Measurements from ENCODE around the gene MRPS26.
"Not testable (repeated sequence)": the region's sequence is repeated elsewhere in the genome, so short reads cannot be mapped to it uniquely, and the experiment has no call there.

Gene MRPS26

GRCh38 chr20:3043322-3043721 lies 2.5 kb upstream of the MRPS26 start, which contains the start of gene GNRH2:
TSS of gene GNRH2 (plus strand) at chr20:3043622. CDS start at chr20:3044415, 793 bp downstream.
- no peak for DNase-seq

DNA sequence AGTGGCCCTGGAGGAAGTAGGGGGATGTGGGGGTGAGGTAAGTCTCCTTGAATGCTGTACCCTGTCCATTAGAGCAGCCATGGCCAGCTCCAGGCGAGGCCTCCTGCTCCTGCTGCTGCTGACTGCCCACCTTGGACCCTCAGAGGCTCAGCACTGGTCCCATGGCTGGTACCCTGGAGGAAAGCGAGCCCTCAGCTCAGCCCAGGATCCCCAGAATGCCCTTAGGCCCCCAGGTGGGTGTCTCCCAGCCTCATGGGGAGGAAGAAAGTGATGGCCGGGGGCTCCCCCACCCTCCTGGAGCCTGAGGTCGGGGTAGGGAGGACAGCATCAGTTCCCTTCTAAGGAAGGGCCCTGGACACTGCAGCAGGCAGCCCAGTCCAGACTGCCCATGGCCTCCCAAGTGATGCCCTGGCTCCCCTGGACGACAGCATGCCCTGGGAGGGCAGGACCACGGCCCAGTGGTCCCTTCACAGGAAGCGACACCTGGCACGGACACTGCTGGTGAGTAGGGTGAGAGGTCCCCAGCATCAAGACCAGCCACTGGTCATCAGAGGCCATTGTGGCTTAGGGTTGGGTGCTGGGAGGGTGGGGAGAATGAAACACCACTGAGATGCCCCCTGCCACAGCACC lies 1.4 kb upstream of the MRPS26 start:
- no peak for DNase-seq

DNA sequence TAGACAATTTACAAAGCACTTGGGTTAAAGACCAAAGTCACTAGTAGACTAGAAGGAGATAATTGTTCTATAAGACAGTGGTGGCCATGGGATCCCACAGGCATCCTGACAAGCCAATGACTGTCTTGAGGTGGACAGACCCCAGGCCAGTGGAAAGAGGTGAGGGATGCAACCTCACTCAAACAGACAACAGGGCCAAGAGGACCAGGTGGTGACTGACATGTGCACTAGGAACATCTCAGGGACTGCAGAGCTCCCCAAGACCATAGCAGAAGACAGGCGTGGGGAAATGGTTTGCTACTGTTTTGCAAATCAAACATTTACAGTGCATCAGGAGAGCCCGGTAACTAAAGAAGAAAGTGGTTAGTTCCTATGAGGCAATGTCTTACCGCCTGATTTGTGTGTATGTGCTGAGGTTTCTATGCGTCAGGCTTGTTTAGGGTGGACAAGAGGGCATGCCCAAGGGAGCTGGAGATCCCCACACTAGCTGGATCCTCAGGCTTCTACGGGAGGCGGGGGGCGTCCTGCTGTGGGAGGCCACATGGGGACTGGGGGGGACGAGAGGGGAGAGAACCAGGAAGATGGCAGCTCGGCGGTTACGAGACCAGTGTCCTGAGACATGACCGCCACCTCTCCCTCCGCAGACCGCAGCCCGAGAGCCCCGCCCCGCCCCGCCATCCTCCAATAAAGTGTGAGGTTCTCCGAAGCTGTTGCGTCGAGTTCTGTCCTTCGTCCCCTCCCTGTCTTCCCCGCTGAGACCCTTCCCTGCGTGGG lies 623 bp upstream of the MRPS26 start:
- no peak for DNase-seq

DNA sequence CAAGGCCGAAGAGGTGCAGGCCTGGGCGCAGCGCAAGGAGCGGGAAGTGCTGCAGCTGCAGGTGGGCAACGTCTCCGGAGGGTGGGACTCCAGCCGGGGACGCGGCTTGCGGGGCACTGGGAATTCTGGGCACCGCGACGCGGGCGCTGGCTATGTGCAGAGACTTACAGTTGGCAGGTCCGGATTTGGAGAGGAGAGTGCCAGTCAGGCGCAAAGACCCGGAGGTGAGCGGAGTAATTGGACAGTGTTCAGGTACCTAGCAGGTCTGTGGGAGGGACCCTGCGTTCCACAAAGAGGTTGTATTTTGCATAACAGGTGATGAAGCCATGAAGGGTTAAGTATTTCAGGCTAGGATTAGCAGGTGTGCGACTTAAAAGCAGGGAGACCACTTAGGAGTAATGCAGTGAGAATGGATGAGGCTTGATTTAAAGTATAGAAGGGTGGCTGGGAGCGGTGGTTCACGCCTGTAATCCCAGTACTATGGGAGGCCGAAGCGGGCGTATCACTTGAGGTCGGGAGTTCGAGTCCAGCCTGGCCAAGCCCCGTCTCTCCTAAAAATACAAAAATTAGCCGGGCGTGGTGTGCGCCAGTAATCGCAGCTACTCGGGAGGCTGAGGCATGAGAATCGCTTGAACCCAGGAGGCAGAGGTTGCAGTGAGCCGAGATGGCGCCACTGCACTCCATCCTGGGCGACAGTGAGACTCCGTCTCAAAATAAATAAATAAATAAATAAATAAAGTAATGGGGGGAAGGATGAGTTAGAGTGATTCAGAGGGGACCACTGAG lies 1.0 kb downstream of the MRPS26 start:
- DNase-seq = no peak

DNA sequence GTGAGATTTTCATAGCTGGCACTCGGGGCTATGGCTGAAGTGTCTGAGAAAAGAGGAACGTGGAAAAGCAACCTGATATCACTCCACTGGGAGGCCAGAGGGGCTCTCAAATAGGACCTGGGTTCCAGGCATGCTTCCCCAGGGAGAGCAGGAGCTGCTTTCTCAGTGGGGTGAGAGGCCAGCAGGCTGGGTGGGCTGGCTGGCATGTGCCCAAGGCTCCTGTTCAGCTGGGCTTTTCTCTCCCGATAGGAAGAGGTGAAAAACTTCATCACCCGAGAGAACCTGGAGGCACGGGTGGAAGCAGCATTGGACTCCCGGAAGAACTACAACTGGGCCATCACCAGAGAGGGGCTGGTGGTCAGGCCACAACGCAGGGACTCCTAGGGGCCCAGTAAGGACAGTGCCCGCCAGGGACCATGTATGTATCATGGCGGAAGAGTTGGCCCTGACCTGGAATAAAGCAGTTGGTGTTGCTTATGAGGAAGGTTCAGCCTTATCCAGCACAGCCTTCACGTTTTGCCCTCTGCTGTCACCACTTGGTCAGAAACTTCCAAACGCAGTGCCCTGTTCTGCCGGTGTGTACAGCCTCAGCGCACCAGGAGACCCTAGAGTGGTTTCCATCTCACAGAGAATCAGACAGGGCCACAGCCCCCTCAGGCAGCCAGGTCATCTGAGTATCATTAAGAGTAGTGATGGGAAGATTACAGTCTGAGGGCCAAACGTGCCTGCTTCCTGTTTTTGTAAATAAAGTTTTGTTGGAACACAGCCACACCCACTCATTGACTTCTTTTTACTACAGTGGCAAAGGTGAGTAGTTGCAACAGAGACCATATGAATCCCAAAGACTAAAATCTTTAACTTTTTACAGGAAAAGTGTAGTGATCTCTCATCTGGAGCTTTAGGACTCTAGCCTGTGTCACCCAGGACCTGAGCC lies 1.9 kb downstream of the MRPS26 start:
- DNase-seq = no peak

DNA sequence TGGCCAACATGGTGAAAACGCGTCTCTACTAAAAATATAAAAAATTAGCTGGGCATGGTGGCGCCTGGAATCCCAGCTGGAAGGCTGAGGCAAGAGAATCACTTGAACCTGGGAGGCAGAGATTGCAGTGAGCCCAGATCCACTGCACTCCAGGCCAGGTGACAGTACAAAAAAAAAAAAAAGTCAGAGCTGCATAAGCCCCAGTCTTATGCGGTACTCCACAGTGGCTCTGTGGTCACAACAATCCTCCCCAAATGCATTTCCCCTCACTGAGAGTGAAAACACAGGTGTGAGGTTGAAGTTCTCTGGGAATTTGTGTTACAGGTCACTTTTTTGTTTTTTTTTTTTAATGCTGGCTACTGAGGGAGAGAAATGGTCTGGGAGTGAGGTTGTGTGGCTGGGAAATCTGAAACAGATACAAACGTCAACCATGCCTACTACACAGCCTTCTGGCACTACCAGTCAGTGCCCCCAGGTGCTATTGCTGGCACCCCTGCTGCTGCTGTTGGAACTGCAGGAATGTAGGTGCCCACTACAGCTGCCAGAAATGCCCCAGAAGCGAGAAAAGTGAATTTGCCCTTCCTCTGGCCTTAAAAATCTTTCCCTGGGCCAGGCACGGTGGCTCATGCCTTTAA lies 5.7 kb downstream of the MRPS26 start:
- DNase-seq = no peak

DNA sequence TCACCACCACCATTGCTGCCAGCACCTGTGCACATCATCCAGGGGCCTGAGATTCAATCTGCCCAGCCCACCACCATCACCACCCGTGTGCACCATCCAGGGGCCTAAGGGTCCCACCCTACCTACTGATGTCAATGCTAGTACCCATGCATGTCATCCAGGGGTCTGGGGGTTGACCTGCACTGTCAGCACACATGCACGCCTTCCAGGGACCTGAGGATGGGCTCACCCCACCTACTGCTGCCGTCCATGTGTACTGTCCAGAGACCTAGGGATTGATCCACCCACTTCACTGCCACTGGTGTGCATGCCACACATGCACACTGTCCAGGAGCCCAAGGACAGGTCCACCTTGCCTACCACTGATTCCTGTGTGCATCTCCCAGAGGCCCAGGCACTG lies 13.6 kb downstream of the MRPS26 start:
- no peak for DNase-seq

DNA sequence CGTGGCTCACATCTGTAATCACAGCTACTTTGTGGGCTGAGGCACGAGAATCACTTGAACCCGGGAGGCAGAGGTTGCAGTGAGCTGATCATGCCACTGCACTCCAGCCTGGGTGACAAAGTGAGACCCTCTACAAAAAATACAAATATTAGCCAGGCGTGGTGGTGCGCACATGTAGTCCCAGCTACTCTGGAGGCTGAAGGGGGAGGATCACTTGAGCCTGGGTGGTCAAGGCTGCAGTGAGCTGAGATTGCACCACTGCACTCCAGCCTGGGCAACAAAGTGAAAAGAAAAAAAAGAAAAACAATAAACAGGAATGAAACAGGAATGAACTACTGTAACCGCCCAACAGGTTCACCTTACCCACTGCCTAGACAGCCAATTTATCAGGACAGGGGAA lies 18.3 kb downstream of the MRPS26 start:
- not testable (repeated sequence) for DNase-seq

- DNase-seq = no peak
Observed at GRCh38 chr20:3067139-3068014, 21.5 kb downstream of the MRPS26 start.

DNA sequence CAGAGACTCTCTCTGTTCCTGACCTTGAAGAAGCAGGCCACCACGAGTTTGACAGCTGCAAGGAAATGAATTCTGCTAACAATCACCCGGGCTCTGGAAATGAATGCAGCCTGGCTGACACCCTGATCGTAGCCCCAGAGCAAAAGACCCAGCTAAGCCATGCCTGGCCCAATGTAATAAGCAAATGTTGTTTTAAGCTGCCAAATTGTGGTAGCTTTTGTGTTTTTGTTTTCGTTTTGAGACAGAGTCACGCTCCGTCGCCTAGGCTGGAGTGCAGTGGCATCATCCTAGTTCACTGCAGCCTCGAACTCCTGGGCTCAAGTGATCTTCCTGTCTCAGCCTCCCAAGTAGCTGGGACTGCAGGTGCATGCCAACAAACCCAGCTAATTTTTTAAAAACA lies 22.2 kb downstream of the MRPS26 start:
- DNase-seq = no peak

GRCh38 chr20:3068986-3069900 lies 23.4 kb downstream of the MRPS26 start:
- peak; percentile 63 for DNase-seq

GRCh38 chr20:3070725-3071124 lies 24.9 kb downstream of the MRPS26 start:
- DNase-seq = no peak

DNA sequence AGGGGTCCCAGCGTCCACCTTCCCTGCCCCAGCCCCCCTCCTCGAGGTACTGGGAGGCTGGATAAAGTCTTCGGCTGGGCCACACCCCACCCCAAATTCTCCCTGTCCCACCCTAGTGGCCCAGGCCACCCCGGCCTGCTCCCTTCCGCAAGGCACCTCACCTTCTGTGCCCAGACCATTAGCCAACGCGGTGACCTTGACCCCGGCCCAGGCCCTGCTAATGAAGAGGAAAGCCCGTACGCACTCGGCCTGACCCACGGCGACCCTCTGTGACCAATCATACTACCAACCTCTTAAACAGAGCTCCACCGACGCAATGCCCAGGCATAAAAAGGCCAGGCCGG lies 25.4 kb downstream of the MRPS26 start:
- DNase-seq = no peak

- peak; percentile 79 for DNase-seq
Observed at GRCh38 chr20:3071610-3072529, 26.0 kb downstream of the MRPS26 start, which contains the start of gene OXT. TSS of gene OXT (plus strand) at chr20:3071620. CDS start at chr20:3071656, 36 bp downstream.

DNA sequence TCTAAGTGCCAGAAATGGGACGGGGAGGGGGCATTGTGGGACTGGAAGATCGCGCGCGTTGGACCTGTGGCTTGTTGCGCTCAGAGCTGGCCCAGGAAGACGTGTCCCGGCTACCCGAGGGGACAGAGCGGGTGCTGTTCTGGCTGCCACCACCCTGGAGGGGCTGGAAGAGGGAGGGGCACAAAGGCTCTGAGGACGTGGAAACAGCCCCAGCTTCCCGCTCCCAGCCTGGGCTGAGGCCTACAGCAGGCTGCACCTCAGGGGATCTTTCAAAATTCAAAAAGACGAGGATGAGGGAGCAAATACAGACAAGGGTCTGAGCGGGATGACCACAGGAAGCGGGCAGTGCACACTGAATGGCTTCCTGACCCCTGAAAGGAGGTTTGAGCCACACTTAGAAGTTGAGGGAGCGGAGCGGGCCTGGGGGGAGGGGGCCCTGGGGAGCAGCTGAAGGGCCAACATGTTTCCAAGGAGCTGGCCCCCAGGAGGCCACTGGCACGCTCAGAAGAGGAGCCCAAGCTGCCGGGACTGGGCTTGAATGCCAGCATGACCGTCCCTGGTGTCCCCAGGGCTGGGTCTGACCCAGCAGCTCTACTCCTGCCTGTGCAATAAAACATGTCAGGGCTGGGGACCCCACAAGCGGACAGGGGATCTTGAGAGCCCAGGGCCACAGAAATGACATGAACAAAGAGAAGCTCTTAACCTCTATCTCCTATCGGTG lies 26.8 kb downstream of the MRPS26 start:
- no peak for DNase-seq

DNA sequence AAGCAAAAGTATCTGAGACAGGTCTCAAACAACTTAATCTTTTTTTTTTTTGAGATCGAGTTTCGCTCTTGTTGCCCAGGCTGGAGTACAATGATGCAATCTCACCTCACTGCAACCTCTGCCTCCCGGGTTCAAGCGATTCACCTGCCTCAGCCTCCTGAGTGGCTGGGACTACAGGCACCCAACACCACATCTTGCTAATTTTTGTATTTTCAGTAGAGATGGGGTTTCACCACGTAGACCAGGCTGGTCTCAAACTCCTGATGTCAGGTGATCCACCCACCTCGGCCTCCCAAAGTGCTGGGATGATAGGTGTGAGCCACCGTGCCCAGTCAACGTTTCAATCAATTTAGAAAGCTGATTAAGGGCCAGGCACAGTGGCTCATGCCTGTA lies 27.4 kb downstream of the MRPS26 start:
- DNase-seq = not testable (repeated sequence)

DNA sequence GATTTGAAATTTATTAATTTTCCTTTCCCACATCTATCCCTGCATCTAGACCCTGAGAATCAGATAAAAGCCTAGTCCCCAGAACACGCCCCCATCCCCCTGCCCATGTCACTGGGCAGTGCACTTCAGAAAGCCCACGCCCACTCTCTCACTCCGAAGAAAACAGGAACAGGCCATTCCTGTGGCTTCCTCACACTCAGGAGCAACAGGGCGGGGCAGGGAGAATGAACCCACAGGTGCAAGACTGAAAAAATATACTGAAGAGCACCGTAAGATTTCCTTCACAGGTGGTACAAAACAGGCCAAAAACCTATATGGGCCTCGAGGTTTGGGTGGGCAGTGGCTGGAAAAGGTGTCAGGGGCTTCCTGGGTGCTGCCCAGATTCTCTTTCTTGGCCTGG lies 29.0 kb downstream of the MRPS26 start:
- DNase-seq = no peak

- not testable (repeated sequence) for DNase-seq
Observed at GRCh38 chr20:3075315-3075714, 29.5 kb downstream of the MRPS26 start.

Data from activated T-cell treated with anti-CD3 and anti-CD28 coated beads, Interleukin-2, amount 50 U/mL, for 1 hour (primary cell).